ENCODE data around the gene GSG1L.

Gene GSG1L

GRCh38 chr16:28025631-28026030 lies 37.9 kb downstream of the GSG1L start:
- no peak for DNase-seq (ENCODE audit: low read depth, low spot score)

- no peak for DNase-seq (ENCODE audit: low read depth, low spot score)
Measured at GRCh38 chr16:28019218-28019617, 44.3 kb downstream of the GSG1L start.

GRCh38 chr16:28014851-28015250 lies 48.7 kb downstream of the GSG1L start:
- DNase-seq (ENCODE audit: low read depth, low spot score): no peak

GRCh38 chr16:28013878-28014277 lies 49.6 kb downstream of the GSG1L start:
- no peak for DNase-seq (ENCODE audit: low read depth, low spot score)

- no peak for DNase-seq (ENCODE audit: low read depth, low spot score)
Measured at GRCh38 chr16:28013392-28013791, 50.1 kb downstream of the GSG1L start.

GRCh38 chr16:28011971-28012445 lies 51.5 kb downstream of the GSG1L start:
- DNase-seq (ENCODE audit: low read depth, low spot score): no peak

GRCh38 chr16:28011223-28011622 lies 52.3 kb downstream of the GSG1L start:
- DNase-seq (ENCODE audit: low read depth, low spot score): no peak

- DNase-seq (ENCODE audit: low read depth, low spot score): no peak
Measured at GRCh38 chr16:28010671-28011070, 52.8 kb downstream of the GSG1L start.

GRCh38 chr16:28009586-28010373 lies 53.7 kb downstream of the GSG1L start:
- no peak for DNase-seq (ENCODE audit: low read depth, low spot score)

GRCh38 chr16:28003923-28004322 lies 59.6 kb downstream of the GSG1L start:
- DNase-seq (ENCODE audit: low read depth, low spot score): no peak

- DNase-seq (ENCODE audit: low read depth, low spot score): no peak
Measured at GRCh38 chr16:28003021-28003865, 60.3 kb downstream of the GSG1L start.

- DNase-seq (ENCODE audit: low read depth, low spot score): no peak
Measured at GRCh38 chr16:28001642-28002041, 61.9 kb downstream of the GSG1L start.

GRCh38 chr16:28001184-28001583 lies 62.3 kb downstream of the GSG1L start:
- no peak for DNase-seq (ENCODE audit: low read depth, low spot score)

- no peak for DNase-seq (ENCODE audit: low read depth, low spot score)
Measured at GRCh38 chr16:28000314-28001169, 63.0 kb downstream of the GSG1L start.

- DNase-seq (ENCODE audit: low read depth, low spot score): no peak
Measured at GRCh38 chr16:27999687-28000086, 63.8 kb downstream of the GSG1L start.

- DNase-seq (ENCODE audit: low read depth, low spot score): no peak
Measured at GRCh38 chr16:27995378-27995777, 68.1 kb downstream of the GSG1L start.

- DNase-seq (ENCODE audit: low read depth, low spot score): no peak
Measured at GRCh38 chr16:27994686-27995085, 68.8 kb downstream of the GSG1L start.

GRCh38 chr16:27993587-27993986 lies 69.9 kb downstream of the GSG1L start:
- DNase-seq (ENCODE audit: low read depth, low spot score): no peak

GRCh38 chr16:27991876-27992275 lies 71.6 kb downstream of the GSG1L start:
- no peak for DNase-seq (ENCODE audit: low read depth, low spot score)

GRCh38 chr16:27985981-27986380 lies 77.5 kb downstream of the GSG1L start:
- DNase-seq (ENCODE audit: low read depth, low spot score): no peak

- DNase-seq (ENCODE audit: low read depth, low spot score): no peak
Measured at GRCh38 chr16:27984121-27984520, 79.4 kb downstream of the GSG1L start.

GRCh38 chr16:27983244-27983643 lies 80.3 kb downstream of the GSG1L start:
- DNase-seq (ENCODE audit: low read depth, low spot score): no peak
